Measurements from ENCODE around the gene CLTCL1. TPM values are rescaled to one million over a fixed set of nuclear protein-coding genes. Genes with fewer than 3 reads are reported as not detected.

The CLTCL1 gene
- total and polyA plus RNA-seq, 9 of the 15 experiments (the other 6 are each of a cell fraction or from before 2014, with no cell fraction given), result 1.1 to 11.7 (median 5.0) TPM

DNA sequence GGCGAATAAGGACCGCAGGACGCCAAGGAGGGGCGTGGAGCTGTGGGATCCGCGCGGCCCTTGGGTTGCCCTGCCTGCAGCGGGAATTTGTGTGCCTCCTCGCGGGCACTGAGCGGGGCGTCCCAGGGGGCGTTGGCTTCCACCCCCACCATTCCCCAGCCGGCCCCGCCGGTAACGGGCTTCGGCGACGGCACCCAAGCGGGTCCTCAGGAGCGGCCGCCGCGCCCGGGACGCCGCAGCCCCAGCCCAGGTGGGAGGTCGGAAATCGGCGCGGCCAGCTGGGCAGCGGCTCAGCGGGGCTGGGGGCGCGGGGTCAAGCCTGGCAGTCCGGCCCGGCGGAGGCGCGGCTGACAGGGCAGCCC, 320 bp downstream of the CLTCL1 start (continued):
- TF ChIP-seq TAF9B (IDR thresholded peaks at IDR 0.05; ENCODE audit: partially characterized antibody) (no peak), KDM2B (CRISPR knock-in tag; IDR thresholded peaks at IDR 0.05) (peak; percentile 81; the same call in 1 of the 2 replicates), CEBPB (tag; IDR thresholded peaks at IDR 0.05) (no peak), CCAR2 (IDR thresholded peaks at IDR 0.05; ENCODE audit: low read depth, low read length) (no peak), SNIP1 (IDR thresholded peaks at IDR 0.05; ENCODE audit: low read depth) (no peak), CHD4 (IDR thresholded peaks at IDR 0.05; ENCODE audit: insufficient read depth, insufficient replicate concordance, low read depth, low read length, poor library complexity, severe bottlenecking) (peak; percentile 83), NBN (IDR thresholded peaks at IDR 0.05; ENCODE audit: low read depth) (no peak), SMAD2 (IDR thresholded peaks at IDR 0.05; ENCODE audit: low read depth, low read length) (no peak), ZNF277 (CRISPR knock-in tag; IDR thresholded peaks at IDR 0.05; ENCODE audit: borderline replicate concordance) (no peak), HDAC6 (IDR thresholded peaks at IDR 0.05; ENCODE audit: low read depth, low read length) (peak; percentile 81; the same call in 1 of the 2 replicates), KLF1 (tag; IDR thresholded peaks at IDR 0.05) (peak; percentile 90), RUNX1 (IDR thresholded peaks at IDR 0.05; ENCODE audit: low read depth) (no peak), GABPB1 (CRISPR knock-in tag; IDR thresholded peaks at IDR 0.05) (no peak), WHSC1 (IDR thresholded peaks at IDR 0.05; ENCODE audit: low read length) (no peak), ZSCAN32 (CRISPR knock-in tag; IDR thresholded peaks at IDR 0.05) (no peak), HSF4 (CRISPR knock-in tag; IDR thresholded peaks at IDR 0.05; ENCODE audit: borderline replicate concordance) (peak; percentile 78), HCFC1 (IDR thresholded peaks at IDR 0.05; ENCODE audit: low read depth, low read length) (no peak), HNRNPK (IDR thresholded peaks at IDR 0.05; ENCODE audit: low read depth, low read length, poor library complexity, severe bottlenecking) (no peak), TCF3 (CRISPR knock-in tag; IDR thresholded peaks at IDR 0.05) (no peak), RBM14 (IDR thresholded peaks at IDR 0.05; ENCODE audit: borderline replicate concordance, insufficient read depth, low read depth, low read length) (0 out of 2 replicates have a peak, but pooled peaks have one; percentile 93), ZNF253 (CRISPR knock-in tag; conservative IDR thresholded peaks at IDR 0.05) (no peak), SMARCC2 (IDR thresholded peaks at IDR 0.05; ENCODE audit: low read depth) (peak; percentile 37; the same call in 1 of the 2 replicates), HDGF (IDR thresholded peaks at IDR 0.05) (no peak), ZFP30 (CRISPR knock-in tag; IDR thresholded peaks at IDR 0.05; ENCODE audit: borderline replicate concordance) (no peak), DPF2 (IDR thresholded peaks at IDR 0.05) (peak; percentile 6; the same call in 1 of the 2 replicates), PRMT5 (CRISPR knock-in tag; IDR thresholded peaks at IDR 0.05) (no peak; the same call in 1 of the 2 replicates), BACH1 (tag; IDR thresholded peaks at IDR 0.05) (no peak), ZFPM2 (CRISPR knock-in tag; IDR thresholded peaks at IDR 0.05) (peak; percentile 93; the same call in 1 of the 2 replicates), RNF2 (IDR thresholded peaks at IDR 0.05) (peak; percentile 31; the same call in 1 of the 2 replicates), TRIM24 (IDR thresholded peaks at IDR 0.05) (0 out of 4 replicates have a peak, but pooled peaks of 1 of the 2 experiments have one; percentile 11), ZKSCAN3 (CRISPR knock-in tag; IDR thresholded peaks at IDR 0.05) (no peak)
- TF ChIP-seq, protein P1, sequence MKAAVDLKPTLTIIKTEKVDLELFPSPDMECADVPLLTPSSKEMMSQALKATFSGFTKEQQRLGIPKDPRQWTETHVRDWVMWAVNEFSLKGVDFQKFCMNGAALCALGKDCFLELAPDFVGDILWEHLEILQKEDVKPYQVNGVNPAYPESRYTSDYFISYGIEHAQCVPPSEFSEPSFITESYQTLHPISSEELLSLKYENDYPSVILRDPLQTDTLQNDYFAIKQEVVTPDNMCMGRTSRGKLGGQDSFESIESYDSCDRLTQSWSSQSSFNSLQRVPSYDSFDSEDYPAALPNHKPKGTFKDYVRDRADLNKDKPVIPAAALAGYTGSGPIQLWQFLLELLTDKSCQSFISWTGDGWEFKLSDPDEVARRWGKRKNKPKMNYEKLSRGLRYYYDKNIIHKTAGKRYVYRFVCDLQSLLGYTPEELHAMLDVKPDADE (conservative IDR thresholded peaks at IDR 0.05; ENCODE audit: control insufficient read depth, low read depth, low read length), result peak; percentile 51
